ENCODE measurements around the gene CXCL5. TPM values are rescaled to one million over a fixed set of nuclear protein-coding genes. Genes with fewer than 3 reads are reported as not detected.

CXCL5 gene
- polyA plus RNA-seq, 1 of the 3 experiments (the other 2 are of a cell fraction), result 0.02 TPM

GRCh38 chr4:73947239-73947985 is 51.1 kb downstream of the CXCL5 start:
- H3K79me2 ChIP-seq (ENCODE audit: insufficient read depth), result no peaks in the 10 kb centered on the region
- H3K4me3 ChIP-seq (ENCODE audit: low read depth in 2 of 2, low read length in 1 of 2), result no peak overlapping the region
- no peak overlapping the region for H3K4me2 ChIP-seq
- no peak overlapping the region for H2AFZ ChIP-seq (ENCODE audit: low read depth)
- WGBS (ENCODE audit: low lambda C conversion rate), result 6% methylated on average over 3 of the region's 3 CpGs
- H3K27ac ChIP-seq (ENCODE audit: low read depth in 2 of 2, low read length in 1 of 2), result no peak overlapping the region
- H3K9me2 ChIP-seq, result no peaks in the 10 kb centered on the region
- no peaks in the 10 kb centered on the region for H4K20me1 ChIP-seq (ENCODE audit: insufficient read depth)
- no peaks in the 10 kb centered on the region for H3K4me1 ChIP-seq (ENCODE audit: control insufficient read depth in 1 of 2, insufficient read depth in 2 of 2, low read depth in 1 of 2, low read length in 1 of 2)
- no peak overlapping the region for H3K9ac ChIP-seq
- H3K36me3 ChIP-seq (replicated peaks in 1 of 2; ENCODE audit: control insufficient read depth in 1 of 2, insufficient read depth in 2 of 2, low read length in 1 of 2), result no peaks in the 10 kb centered on the region
- no peaks in the 10 kb centered on the region for H3K9me3 ChIP-seq
- H3F3A ChIP-seq (replicated peaks; ENCODE audit: insufficient read depth), result no peaks in the 10 kb centered on the region
- no peak for DNase-seq
- H3K27me3 ChIP-seq (ENCODE audit: insufficient read depth), result peaks cover 35% of the 10 kb centered on the region
- TF ChIP-seq SIN3A (IDR thresholded peaks at IDR 0.05; ENCODE audit: borderline replicate concordance, low read depth, low read length) (no peak), RXRA (IDR thresholded peaks at IDR 0.05; ENCODE audit: borderline replicate concordance, low read depth) (no peak), SMC3 (IDR thresholded peaks at IDR 0.05; ENCODE audit: low read depth, low read length) (no peak), MAX (IDR thresholded peaks at IDR 0.05; ENCODE audit: low read depth) (no peak), MXI1 (IDR thresholded peaks at IDR 0.05; ENCODE audit: low read depth, low read length) (no peak)
- POLR2A ChIA-PET, result no interaction called here
- CTCF ChIA-PET, result interaction anchor here (0.9 kb wide), 1 partner anchor 30 kb away, joined by 3 read pairs; no protein-coding TSS in a partner anchor

- no peak overlapping the region for H2AFZ ChIP-seq (ENCODE audit: low read depth)
- H3K36me3 ChIP-seq (replicated peaks in 1 of 2; ENCODE audit: control insufficient read depth in 1 of 2, insufficient read depth in 2 of 2, low read length in 1 of 2), result no peaks in the 10 kb centered on the region
- H3K27me3 ChIP-seq (ENCODE audit: insufficient read depth), result peaks cover 35% of the 10 kb centered on the region
- no peaks in the 10 kb centered on the region for H3K79me2 ChIP-seq (ENCODE audit: insufficient read depth)
- H3K9me3 ChIP-seq, result no peaks in the 10 kb centered on the region
- no peak overlapping the region for H3K9ac ChIP-seq
- H3K27ac ChIP-seq (ENCODE audit: low read depth in 2 of 2, low read length in 1 of 2), result no peak overlapping the region
- no peak overlapping the region for H3K4me3 ChIP-seq (ENCODE audit: low read depth in 2 of 2, low read length in 1 of 2)
- ChIA-PET CTCF (no interaction called here), POLR2A (no interaction called here)
- H3K4me1 ChIP-seq (ENCODE audit: control insufficient read depth in 1 of 2, insufficient read depth in 2 of 2, low read depth in 1 of 2, low read length in 1 of 2), result no peaks in the 10 kb centered on the region
- H3K4me2 ChIP-seq, result no peak overlapping the region
- WGBS (ENCODE audit: low lambda C conversion rate), result 6% methylated on average over 3 of the region's 3 CpGs
- no peaks in the 10 kb centered on the region for H4K20me1 ChIP-seq (ENCODE audit: insufficient read depth)
- DNase-seq, result no peak
- no peaks in the 10 kb centered on the region for H3F3A ChIP-seq (replicated peaks; ENCODE audit: insufficient read depth)
- no peaks in the 10 kb centered on the region for H3K9me2 ChIP-seq
- TF ChIP-seq NFIC (IDR thresholded peaks at IDR 0.05; ENCODE audit: borderline replicate concordance), result no peak
- TF ChIP-seq CHD2 (IDR thresholded peaks at IDR 0.05; ENCODE audit: low read length, partially characterized antibody), result no peak
- no peak for TF ChIP-seq YY1 (IDR thresholded peaks at IDR 0.05; ENCODE audit: low read depth)
- TF ChIP-seq CTCF (IDR thresholded peaks at IDR 0.05), result no peak
- TF ChIP-seq FOSL2 (IDR thresholded peaks at IDR 0.05; ENCODE audit: borderline replicate concordance, low read depth), result no peak
- no peak for TF ChIP-seq TCF12 (IDR thresholded peaks at IDR 0.05)
- TF ChIP-seq USF1 (IDR thresholded peaks at IDR 0.05; ENCODE audit: borderline replicate concordance, low read depth), result no peak
- TF ChIP-seq REST (IDR thresholded peaks at IDR 0.05; ENCODE audit: low read depth, low read length), result no peak
- no peak for TF ChIP-seq GATA2 (CRISPR knock-in tag; IDR thresholded peaks at IDR 0.05)
- TF ChIP-seq RCOR1 (IDR thresholded peaks at IDR 0.05; ENCODE audit: low read length), result no peak
- TF ChIP-seq RFX5 (IDR thresholded peaks at IDR 0.05; ENCODE audit: low read length), result no peak
- TF ChIP-seq USF2 (IDR thresholded peaks at IDR 0.05; ENCODE audit: borderline replicate concordance, low read depth, low read length), result no peak
- TF ChIP-seq EP300 (IDR thresholded peaks at IDR 0.05; ENCODE audit: borderline replicate concordance in 1 of 2, low read depth in 1 of 2, low read length in 1 of 2), result no peak
- no peak for TF ChIP-seq EZH2phosphoT487 (IDR thresholded peaks at IDR 0.05; ENCODE audit: borderline replicate concordance, low read depth)
Measured at GRCh38 chr4:73945674-73946449, 52.6 kb downstream of the CXCL5 start.

Data from SK-N-SH (cell line).